ENCODE measurements around the gene PTPRD. TPM values are rescaled to one million over a fixed set of nuclear protein-coding genes. Genes with fewer than 3 reads are reported as not detected.

PTPRD gene
- total RNA-seq, 1 experiment from 2014 or later = not detected

DNA sequence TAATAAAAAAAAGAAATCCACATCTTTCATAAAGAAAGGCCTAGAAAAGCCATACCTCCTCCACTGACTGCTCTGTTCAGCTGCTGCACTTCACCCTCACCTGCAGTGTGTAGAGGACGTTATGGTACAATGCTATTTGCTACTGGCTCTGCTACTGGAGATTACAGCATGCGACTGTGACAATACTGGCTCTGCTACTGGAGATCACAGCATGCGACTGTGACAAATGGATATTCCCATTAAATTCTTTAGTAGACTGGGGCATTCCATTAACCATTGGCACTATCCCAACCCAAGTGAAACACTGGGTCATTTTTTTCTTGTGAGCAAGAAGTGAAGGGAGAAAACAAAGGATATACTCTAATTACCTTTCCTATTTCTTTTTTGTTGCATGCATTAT is 1749.7 kb downstream of the PTPRD start:
- peaks cover 14% of the 10 kb centered on the region for H3K9me3 Mint-ChIP-seq (ENCODE audit: unreplicated experiment)
- no peaks in the 10 kb centered on the region for H3K27me3 Mint-ChIP-seq (ENCODE audit: insufficient read depth, unreplicated experiment)
- intact Hi-C loops (cut with micrococcal nuclease) = no loop called here
- no peak overlapping the region for H3K4me3 Mint-ChIP-seq (ENCODE audit: unreplicated experiment)
- no peaks in the 10 kb centered on the region for H3K4me1 Mint-ChIP-seq (ENCODE audit: insufficient read depth, unreplicated experiment)
- no peak overlapping the region for H3K27ac Mint-ChIP-seq (ENCODE audit: low read depth, unreplicated experiment)
- no TSS peak for BruUV-seq (replicated peaks)
- DNase-seq (ENCODE audit: unreplicated experiment) = no peak
- POLR2A ChIA-PET = no interaction called here
- no peaks in the 10 kb centered on the region for H3K36me3 Mint-ChIP-seq (ENCODE audit: insufficient read depth, unreplicated experiment)
- CTCF ChIA-PET = no interaction called here
- TF ChIP-seq, protein P1, sequence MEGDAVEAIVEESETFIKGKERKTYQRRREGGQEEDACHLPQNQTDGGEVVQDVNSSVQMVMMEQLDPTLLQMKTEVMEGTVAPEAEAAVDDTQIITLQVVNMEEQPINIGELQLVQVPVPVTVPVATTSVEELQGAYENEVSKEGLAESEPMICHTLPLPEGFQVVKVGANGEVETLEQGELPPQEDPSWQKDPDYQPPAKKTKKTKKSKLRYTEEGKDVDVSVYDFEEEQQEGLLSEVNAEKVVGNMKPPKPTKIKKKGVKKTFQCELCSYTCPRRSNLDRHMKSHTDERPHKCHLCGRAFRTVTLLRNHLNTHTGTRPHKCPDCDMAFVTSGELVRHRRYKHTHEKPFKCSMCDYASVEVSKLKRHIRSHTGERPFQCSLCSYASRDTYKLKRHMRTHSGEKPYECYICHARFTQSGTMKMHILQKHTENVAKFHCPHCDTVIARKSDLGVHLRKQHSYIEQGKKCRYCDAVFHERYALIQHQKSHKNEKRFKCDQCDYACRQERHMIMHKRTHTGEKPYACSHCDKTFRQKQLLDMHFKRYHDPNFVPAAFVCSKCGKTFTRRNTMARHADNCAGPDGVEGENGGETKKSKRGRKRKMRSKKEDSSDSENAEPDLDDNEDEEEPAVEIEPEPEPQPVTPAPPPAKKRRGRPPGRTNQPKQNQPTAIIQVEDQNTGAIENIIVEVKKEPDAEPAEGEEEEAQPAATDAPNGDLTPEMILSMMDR (IDR thresholded peaks at IDR 0.05; ENCODE audit: unreplicated experiment) = no peak

DNA sequence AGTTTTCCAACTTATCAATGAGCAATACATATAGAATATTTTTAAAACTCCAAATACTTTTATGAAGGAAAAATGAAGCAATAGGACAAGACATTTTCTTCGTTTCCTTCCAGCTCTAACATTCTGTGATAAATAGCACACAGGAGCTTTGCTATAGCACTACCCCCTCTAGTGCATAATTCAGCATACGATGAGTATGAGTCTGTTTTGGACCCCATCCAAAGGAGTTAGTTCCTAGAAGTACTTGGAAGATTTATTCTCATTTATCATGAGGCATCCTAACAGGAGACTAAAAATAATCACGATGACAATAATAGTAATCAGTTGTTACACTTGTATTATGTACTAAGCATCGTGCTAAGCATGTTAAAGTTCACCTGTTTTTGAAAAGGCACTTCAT is 1751.9 kb downstream of the PTPRD start:
- ChIA-PET CTCF (no interaction called here), POLR2A (interaction anchor here (1.4 kb wide), 1 partner anchor 9 kb away, joined by 5 read pairs; no protein-coding TSS in a partner anchor)
- Mint-ChIP-seq H3K4me3 (ENCODE audit: unreplicated experiment) (no peak overlapping the region), H3K9me3 (ENCODE audit: unreplicated experiment) (no peaks in the 10 kb centered on the region), H3K4me1 (ENCODE audit: insufficient read depth, unreplicated experiment) (no peaks in the 10 kb centered on the region), H3K36me3 (ENCODE audit: insufficient read depth, unreplicated experiment) (no peaks in the 10 kb centered on the region), H3K27me3 (ENCODE audit: insufficient read depth, unreplicated experiment) (no peaks in the 10 kb centered on the region), H3K27ac (ENCODE audit: low read depth, unreplicated experiment) (no peak overlapping the region)
- no TSS peak for BruUV-seq (replicated peaks)
- peak; percentile 43 for DNase-seq (ENCODE audit: unreplicated experiment)
- TF ChIP-seq, protein P1 (IDR thresholded peaks at IDR 0.05; ENCODE audit: unreplicated experiment) = no peak
- intact Hi-C loops (cut with micrococcal nuclease) = no loop called here

DNA sequence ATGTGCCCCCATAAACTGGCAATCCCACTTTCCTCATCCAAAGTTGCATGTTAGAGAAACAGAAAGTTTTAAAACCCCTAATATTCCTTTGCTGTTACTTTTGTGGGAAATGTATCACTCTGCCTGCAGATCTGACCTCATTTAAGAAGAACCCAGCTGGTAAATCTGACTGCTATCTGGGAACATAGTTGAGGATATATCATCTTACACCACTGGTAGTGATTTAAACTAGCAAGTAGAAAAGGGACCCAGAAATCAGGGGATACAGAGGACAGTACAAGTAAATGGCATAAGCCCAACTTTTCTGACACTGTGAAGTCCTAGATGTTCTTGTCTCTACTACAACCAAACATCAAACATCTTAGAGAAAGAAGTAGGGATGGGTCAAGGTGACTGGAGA is 1752.7 kb downstream of the PTPRD start:
- no peaks in the 10 kb centered on the region for H3K27me3 Mint-ChIP-seq (ENCODE audit: insufficient read depth, unreplicated experiment)
- H3K4me1 Mint-ChIP-seq (ENCODE audit: insufficient read depth, unreplicated experiment) = no peaks in the 10 kb centered on the region
- ChIA-PET POLR2A (no interaction called here), CTCF (no interaction called here)
- H3K9me3 Mint-ChIP-seq (ENCODE audit: unreplicated experiment) = no peaks in the 10 kb centered on the region
- H3K4me3 Mint-ChIP-seq (ENCODE audit: unreplicated experiment) = no peak overlapping the region
- intact Hi-C loops (cut with micrococcal nuclease) = no loop called here
- no peaks in the 10 kb centered on the region for H3K36me3 Mint-ChIP-seq (ENCODE audit: insufficient read depth, unreplicated experiment)
- DNase-seq (ENCODE audit: unreplicated experiment) = no peak
- H3K27ac Mint-ChIP-seq (ENCODE audit: low read depth, unreplicated experiment) = no peak overlapping the region
- TF ChIP-seq, protein P1 (IDR thresholded peaks at IDR 0.05; ENCODE audit: unreplicated experiment) = no peak
- no TSS peak for BruUV-seq (replicated peaks)

DNA sequence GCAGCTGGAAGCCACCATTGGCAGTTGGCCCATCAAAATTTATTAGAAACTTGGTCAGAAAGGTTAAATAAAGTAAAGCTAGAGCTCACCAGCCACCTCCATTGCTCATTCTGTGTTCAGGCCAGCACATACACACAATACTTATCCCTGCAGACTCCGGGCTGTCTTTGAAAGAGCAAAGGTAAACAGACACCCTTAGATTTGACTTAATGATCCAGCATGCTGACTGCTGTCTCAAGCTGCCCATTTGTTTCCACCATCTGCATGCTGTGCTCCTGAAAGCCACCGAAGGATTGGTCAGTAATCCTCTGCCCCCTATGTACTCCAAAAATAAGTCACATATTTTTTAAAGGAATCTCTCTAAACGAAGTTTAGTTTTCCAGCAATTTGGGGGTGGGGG is 1753.4 kb downstream of the PTPRD start:
- TF ChIP-seq, protein P1 (IDR thresholded peaks at IDR 0.05; ENCODE audit: unreplicated experiment) = no peak
- ChIA-PET CTCF (interaction anchor here (0.5 to 0.8 kb wide), 5 partner anchors 36 to 1457 kb away, joined by 3 to 4 read pairs (median 3); no protein-coding TSS in a partner anchor), POLR2A (no interaction called here)
- BruUV-seq (replicated peaks) = no TSS peak
- no peaks in the 10 kb centered on the region for H3K27me3 Mint-ChIP-seq (ENCODE audit: insufficient read depth, unreplicated experiment)
- H3K9me3 Mint-ChIP-seq (ENCODE audit: unreplicated experiment) = no peaks in the 10 kb centered on the region
- intact Hi-C loops (cut with micrococcal nuclease) = loop anchor here (10.0 kb wide), 1 partner anchor 1285 kb away; no protein-coding TSS in a partner anchor
- H3K27ac Mint-ChIP-seq (ENCODE audit: low read depth, unreplicated experiment) = no peak overlapping the region
- DNase-seq (ENCODE audit: unreplicated experiment) = no peak
- no peaks in the 10 kb centered on the region for H3K4me1 Mint-ChIP-seq (ENCODE audit: insufficient read depth, unreplicated experiment)
- H3K4me3 Mint-ChIP-seq (ENCODE audit: unreplicated experiment) = no peak overlapping the region
- H3K36me3 Mint-ChIP-seq (ENCODE audit: insufficient read depth, unreplicated experiment) = no peaks in the 10 kb centered on the region
